Aorta (tissue), 5 donors: ENCODE results near the gene NMNAT1. TPM values are rescaled to one million over a fixed set of nuclear protein-coding genes. Genes with fewer than 3 reads are reported as not detected.
"Not testable (repeated sequence)": the region's sequence is repeated elsewhere in the genome, so short reads cannot be mapped to it uniquely, and the experiment has no call there.

Experiments used
- ATAC-seq: fragments of 200-7000 bp; cut with Tn5 transposase; one replicate; pipeline ENCODE4 v1.9.1; 2022; ENCODE audit warnings: moderate library complexity; ENCODE audit not compliant: low FRiP score
- DNase-seq, 2 donors: peaks; one replicate each; pipeline ENCODE4 v3.0.0-alpha.2; 2020
- H3K27ac ChIP-seq, 2 donors: one replicate each; pipeline ENCODE4 v1.5.1; 2013; ENCODE audit warnings: low read length in 2 of 2, mild to moderate bottlenecking in 2 of 2, moderate library complexity in 2 of 2, control low read depth in 1 of 2, inconsistent platforms in 1 of 2, low read depth in 1 of 2
- H3K27me3 ChIP-seq, 2 donors: one replicate each; pipeline ENCODE4 v1.6.1; 2013; ENCODE audit warnings: control low read depth in 1 of 2, low read length in 1 of 2, mild to moderate bottlenecking in 1 of 2, moderate library complexity in 1 of 2; ENCODE audit not compliant: insufficient read depth in 2 of 2, control insufficient read depth in 1 of 2
- H3K36me3 ChIP-seq, 2 donors: one replicate each; pipeline ENCODE4 v1.6.1; 2013; ENCODE audit warnings: control low read depth in 1 of 2, low read length in 1 of 2, mild to moderate bottlenecking in 1 of 2; ENCODE audit not compliant: insufficient read depth in 2 of 2, control insufficient read depth in 1 of 2
- H3K4me1 ChIP-seq, 2 donors: one replicate each; pipeline ENCODE4 v1.6.1; 2013; ENCODE audit warnings: low read length in 2 of 2, control low read depth in 1 of 2, mild to moderate bottlenecking in 1 of 2, moderate library complexity in 1 of 2; ENCODE audit not compliant: insufficient read depth in 2 of 2, control insufficient read depth in 1 of 2
- H3K4me3 ChIP-seq, 2 donors: one replicate each; pipeline ENCODE4 v1.5.1; 2013; ENCODE audit warnings: low read length in 2 of 2, control low read depth in 1 of 2, mild to moderate bottlenecking in 1 of 2
- H3K9me3 ChIP-seq: one replicate; pipeline ENCODE4 v1.6.1; 2013; ENCODE audit warnings: mild to moderate bottlenecking, low read length; ENCODE audit not compliant: control insufficient read depth
- WGBS, 2 donors: extraction: QIAGEN DNeasy Blood & Tissue Kit; methylation state at CpG; one replicate each; pipeline ENCODE4 v1.1.7; 2013; 5-methylcytosine and 5-hydroxymethylcytosine counted together
- intact Hi-C, 2 donors: fragments of 100-400 bp; cut with DNase I; formaldehyde crosslinking; loops; one replicate each; pipeline versions ENCODE4 v1.14.2 to v1.15.0; 2022
- polyA plus RNA-seq, 2 donors: library from polyadenylated mRNA; stranded (reverse); fragments of 200-250 nt; gene quantifications; one replicate each; pipeline ENCODE4 v1.2.3, GENCODE V29; 2013
- total RNA-seq, 2 donors: library from RNA; stranded (reverse); fragmentation: NEBNext Ultra II Directional; extraction: Animal tissue kit (Norgen Biotek cat#: 25700); gene quantifications; one replicate each; pipeline ENCODE4 v1.2.1, GENCODE V29; 2021
- donor health status: healthy with polysubstance abuse.
- donor health status: Bipolar disorder and iron deficiency.
- donor health status: DM: no; HTN: no; CAD: no.
- donor health status: DM: no; HTN: no; CAD: no.
- donor health status: DM: yes; HTN: yes; CAD: no.

The NMNAT1 gene
- total and polyA plus RNA-seq, 4 donors = 3.3 to 11.2 (median 5.1) TPM

- H3K9me3 ChIP-seq, H3K27ac ChIP-seq, H3K4me3 ChIP-seq, H3K36me3 ChIP-seq, ATAC-seq, DNase-seq, H3K27me3 ChIP-seq, intact Hi-C loops, H3K4me1 ChIP-seq: not testable (repeated sequence)
- 38 to 50% methylated on average over 2 of the region's 2 CpGs for whole genome bisulfite sequencing, 2 donors
Measured at GRCh38 chr1:10020678-10021077, 77.4 kb downstream of the NMNAT1 start.

GRCh38 chr1:10021992-10022391, 78.7 kb downstream of the NMNAT1 start:
- H3K4me1 ChIP-seq, H3K4me3 ChIP-seq, DNase-seq, ATAC-seq, H3K27ac ChIP-seq, intact Hi-C loops, H3K27me3 ChIP-seq, H3K9me3 ChIP-seq, H3K36me3 ChIP-seq: not testable (repeated sequence)
- 92% methylated on average over 4 of the region's 4 CpGs for WGBS, 2 donors

DNA sequence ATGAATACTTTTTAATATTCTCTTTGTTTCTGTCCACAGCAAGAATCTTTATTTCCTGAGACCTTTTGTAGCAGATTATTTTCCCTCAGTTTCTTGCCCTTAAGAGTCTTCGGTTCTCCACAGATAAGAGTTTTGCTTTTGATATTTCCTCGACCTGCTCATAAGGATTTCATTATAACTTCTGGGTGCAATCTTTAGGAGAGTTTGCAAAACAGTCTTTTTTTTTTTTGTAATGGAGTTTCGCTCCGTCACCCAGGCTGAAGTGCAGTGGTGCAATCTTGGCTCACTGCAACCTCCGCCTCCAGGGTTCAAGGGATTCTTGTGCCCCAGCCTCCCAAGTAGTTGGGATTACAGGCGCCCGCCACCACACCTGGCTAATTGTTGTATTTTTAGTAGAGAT, 79.4 kb downstream of the NMNAT1 start:
- no peaks in the 10 kb centered on the region for H3K27me3 ChIP-seq
- H3K4me1 ChIP-seq = no peaks in the 10 kb centered on the region
- H3K36me3 ChIP-seq = no peaks in the 10 kb centered on the region
- no peak for DNase-seq
- intact Hi-C loops = no loop called here
- H3K9me3 ChIP-seq = no peaks in the 10 kb centered on the region
- no peak for ATAC-seq
- H3K4me3 ChIP-seq = no peak overlapping the region
- 90 to 93% methylated on average over 7 of the region's 7 CpGs for WGBS, 2 donors
- H3K27ac ChIP-seq = no peak overlapping the region

DNA sequence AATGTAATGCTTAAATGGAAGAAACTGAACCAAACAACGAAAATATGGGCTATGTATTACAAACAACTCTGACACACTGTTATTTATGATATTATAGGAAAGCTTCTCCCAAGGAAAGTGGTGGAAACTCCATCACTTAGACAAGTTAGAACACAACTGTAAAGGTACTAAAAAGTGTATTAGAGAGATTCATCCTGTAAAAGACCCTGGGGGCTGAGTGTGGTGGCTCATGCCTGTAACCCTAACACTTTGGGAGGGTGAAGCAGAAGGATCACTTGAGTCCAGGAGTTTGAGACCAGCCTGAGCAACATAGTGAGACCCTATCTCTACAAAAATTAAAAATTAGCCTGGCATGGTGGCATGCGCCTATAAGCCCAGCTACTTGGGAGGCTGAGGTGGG, 82.1 kb downstream of the NMNAT1 start:
- intact Hi-C loops = no loop called here
- DNase-seq = no peak
- H3K4me1 ChIP-seq = no peaks in the 10 kb centered on the region
- no peak for ATAC-seq
- H3K4me3 ChIP-seq = no peak overlapping the region
- no peaks in the 10 kb centered on the region for H3K27me3 ChIP-seq
- H3K27ac ChIP-seq = no peak overlapping the region
- no peaks in the 10 kb centered on the region for H3K36me3 ChIP-seq
- H3K9me3 ChIP-seq = no peaks in the 10 kb centered on the region
- WGBS, 2 donors = 87 to 88% methylated on average over 2 of the region's 2 CpGs

GRCh38 chr1:10027027-10027426, 83.8 kb downstream of the NMNAT1 start:
- ATAC-seq = no peak
- H3K4me1 ChIP-seq = no peaks in the 10 kb centered on the region
- H3K9me3 ChIP-seq = no peaks in the 10 kb centered on the region
- DNase-seq = no peak
- no peaks in the 10 kb centered on the region for H3K27me3 ChIP-seq
- no peak overlapping the region for H3K4me3 ChIP-seq
- intact Hi-C loops = no loop called here
- H3K36me3 ChIP-seq = no peaks in the 10 kb centered on the region
- no peak overlapping the region for H3K27ac ChIP-seq

DNA sequence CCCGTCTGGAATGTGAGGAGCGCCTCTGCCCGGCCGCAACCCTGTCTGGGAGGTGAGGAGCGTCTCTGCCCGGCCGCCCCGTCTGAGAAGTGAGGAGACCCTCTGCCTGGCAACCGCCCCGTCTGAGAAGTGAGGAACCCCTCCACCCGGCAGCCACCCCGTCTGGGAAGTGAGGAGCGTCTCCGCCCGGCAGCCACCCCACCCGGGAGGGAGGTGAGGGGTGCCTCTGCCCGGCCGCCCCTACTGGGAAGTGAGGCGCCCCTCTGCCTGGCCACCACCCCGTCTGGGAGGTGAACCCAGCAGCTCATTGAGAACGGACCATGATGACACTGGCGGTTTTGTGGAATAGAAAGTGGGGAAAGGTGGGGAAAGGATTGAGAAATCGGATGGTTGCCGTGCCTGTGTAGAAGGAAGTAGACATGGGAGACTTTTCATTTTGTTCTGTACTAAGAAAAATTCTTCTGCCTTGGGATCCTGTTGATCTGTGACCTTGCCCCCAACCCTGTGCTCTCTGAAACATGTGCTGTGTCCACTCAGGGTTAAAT, 85.8 kb downstream of the NMNAT1 start:
- H3K4me3 ChIP-seq, intact Hi-C loops, DNase-seq, H3K27me3 ChIP-seq, H3K27ac ChIP-seq, H3K4me1 ChIP-seq, H3K9me3 ChIP-seq, H3K36me3 ChIP-seq, ATAC-seq: not testable (repeated sequence)
- 92% methylated on average over 11 to 24 of the region's 24 CpGs for WGBS, 2 donors

GRCh38 chr1:10031461-10031860, 88.2 kb downstream of the NMNAT1 start:
- DNase-seq = no peak
- Histone ChIP-seq H3K36me3 (no peaks in the 10 kb centered on the region), H3K9me3 (no peaks in the 10 kb centered on the region), H3K27me3 (no peaks in the 10 kb centered on the region), H3K4me1 (no peaks in the 10 kb centered on the region), H3K27ac (no peak overlapping the region), H3K4me3 (no peak overlapping the region)
- no peak for ATAC-seq
- intact Hi-C loops = loop anchor here (5.0 kb wide), 5 partner anchors 86 to 154 kb away; partner anchors contain the start of genes LZIC (in 1 of the 2) and NMNAT1 (in 1 of the 2)
- 8 to 18% methylated on average over 3 of the region's 3 CpGs for WGBS, 2 donors

GRCh38 chr1:10032590-10033358, 89.5 kb downstream of the NMNAT1 start, which contains the start of gene UBE4B:
Gene UBE4B, plus strand, starts transcription at chr1:10032958. Its CDS starts 713 bp downstream, at chr1:10033671.
- no peaks in the 10 kb centered on the region for H3K4me1 ChIP-seq
- ATAC-seq (peak; percentile 100), DNase-seq (peak; percentile 99)
- no peaks in the 10 kb centered on the region for H3K27me3 ChIP-seq
- no peaks in the 10 kb centered on the region for H3K9me3 ChIP-seq
- WGBS, 2 donors = 0% methylated on average over 54 to 73 of the region's 73 CpGs
- intact Hi-C loops = loop anchor here (2.0 to 5.0 kb wide), 6 partner anchors 76 to 155 kb away; partner anchors contain the start of genes LZIC (in 1 of the 2) and NMNAT1 (in 1 of the 2)
- no peaks in the 10 kb centered on the region for H3K36me3 ChIP-seq
- peak within 1 kb of the TSS; percentile 37 to 77 for H3K27ac ChIP-seq
- peak within 1 kb of the TSS; percentile 55 to 89 for H3K4me3 ChIP-seq
